ENCODE data around the gene RECQL5. TPM values are rescaled to one million over a fixed set of nuclear protein-coding genes. Genes with fewer than 3 reads are reported as not detected.

RECQL5 gene
- polyA plus RNA-seq, 1 of the 3 experiments (the other 2 are of a cell fraction): 25.3 TPM

DNA sequence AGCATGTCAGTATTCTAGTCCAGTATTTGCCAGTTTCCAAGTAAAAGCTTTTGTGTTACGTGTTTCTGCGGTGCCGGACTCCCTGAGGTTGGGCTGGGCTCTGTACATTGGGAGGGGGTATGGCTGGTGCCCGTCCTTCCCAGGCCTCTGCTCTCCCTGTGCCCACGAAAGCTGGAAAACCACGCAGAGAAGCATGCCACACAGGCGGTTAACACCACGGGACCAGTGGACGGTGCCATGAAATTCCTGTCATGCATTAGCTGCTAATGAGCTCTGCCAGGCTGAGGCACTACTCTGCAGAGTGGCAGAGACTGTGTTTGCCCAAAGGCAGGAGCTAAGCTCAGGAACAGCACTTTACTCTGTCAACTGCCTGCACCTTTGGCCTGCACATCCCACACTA is 25.6 kb downstream of the RECQL5 start:
- CTCF ChIA-PET: interaction anchor here (0.7 to 37.9 kb wide), 5 partner anchors 6 to 110 kb away, joined by 3 to 1370 read pairs (median 1189); partner anchors contain the start of genes GALK1 and SMIM5

DNA sequence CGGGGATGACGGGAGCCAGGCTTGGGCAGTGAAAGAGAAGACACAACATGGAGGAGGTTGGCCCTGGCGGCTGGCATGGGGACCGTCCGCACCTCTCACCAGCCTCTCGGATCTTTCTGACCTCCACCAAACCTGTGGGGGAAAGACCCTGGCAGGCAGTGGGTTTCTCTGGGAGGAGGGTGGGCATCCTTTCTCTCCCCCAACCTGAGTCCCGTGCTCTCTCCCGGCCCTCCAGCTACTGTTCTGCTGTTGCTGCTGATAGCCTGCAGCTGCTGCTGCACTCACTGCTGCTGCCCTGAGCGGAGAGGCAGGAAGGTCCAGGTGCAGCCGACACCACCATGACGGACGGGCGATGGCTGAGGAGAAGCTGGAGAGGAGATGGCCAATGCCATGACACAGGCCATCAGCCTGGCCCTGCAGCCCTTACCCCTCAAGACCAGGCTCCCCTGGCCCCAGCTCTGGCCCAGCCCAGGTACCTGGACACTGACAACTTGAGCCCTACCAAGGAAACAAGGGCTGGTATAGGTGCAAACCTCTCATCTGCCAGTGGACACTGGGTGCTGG is 26.3 kb downstream of the RECQL5 start:
- no peak overlapping the region for H3K27ac ChIP-seq (ENCODE audit: low read depth in 2 of 2, low read length in 1 of 2)
- no peak overlapping the region for H3K9ac ChIP-seq
- H3K4me1 ChIP-seq (ENCODE audit: control insufficient read depth in 1 of 2, insufficient read depth in 2 of 2, low read depth in 1 of 2, low read length in 1 of 2): no peaks in the 10 kb centered on the region; a peak in 1 of 4 replicates
- H3K36me3 ChIP-seq (replicated peaks in 1 of 2; ENCODE audit: control insufficient read depth in 1 of 2, insufficient read depth in 2 of 2, low read length in 1 of 2): peaks cover 0 to 52% of the 10 kb centered on the region in 2 experiments
- WGBS (ENCODE audit: low lambda C conversion rate): 95% methylated on average over 11 of the region's 13 CpGs
- H3K9me2 ChIP-seq: no peaks in the 10 kb centered on the region
- no peak for DNase-seq
- POLR2A ChIA-PET: no interaction called here
- TF ChIP-seq JUND (IDR thresholded peaks at IDR 0.05) (no peak), MXI1 (IDR thresholded peaks at IDR 0.05; ENCODE audit: low read depth, low read length) (no peak), RFX5 (IDR thresholded peaks at IDR 0.05; ENCODE audit: low read length) (no peak), SMC3 (IDR thresholded peaks at IDR 0.05; ENCODE audit: low read depth, low read length) (no peak), POLR2AphosphoS5 (IDR thresholded peaks at IDR 0.05; ENCODE audit: low read depth, low read length) (no peak), EZH2phosphoT487 (IDR thresholded peaks at IDR 0.05; ENCODE audit: borderline replicate concordance, low read depth) (no peak), TAF1 (IDR thresholded peaks at IDR 0.05; ENCODE audit: borderline replicate concordance, low read depth, low read length) (no peak)
- TF ChIP-seq, protein P1, sequence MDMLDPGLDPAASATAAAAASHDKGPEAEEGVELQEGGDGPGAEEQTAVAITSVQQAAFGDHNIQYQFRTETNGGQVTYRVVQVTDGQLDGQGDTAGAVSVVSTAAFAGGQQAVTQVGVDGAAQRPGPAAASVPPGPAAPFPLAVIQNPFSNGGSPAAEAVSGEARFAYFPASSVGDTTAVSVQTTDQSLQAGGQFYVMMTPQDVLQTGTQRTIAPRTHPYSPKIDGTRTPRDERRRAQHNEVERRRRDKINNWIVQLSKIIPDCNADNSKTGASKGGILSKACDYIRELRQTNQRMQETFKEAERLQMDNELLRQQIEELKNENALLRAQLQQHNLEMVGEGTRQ (IDR thresholded peaks at IDR 0.05; ENCODE audit: borderline replicate concordance, low read depth, low read length): no peak
- TF ChIP-seq, protein P2, sequence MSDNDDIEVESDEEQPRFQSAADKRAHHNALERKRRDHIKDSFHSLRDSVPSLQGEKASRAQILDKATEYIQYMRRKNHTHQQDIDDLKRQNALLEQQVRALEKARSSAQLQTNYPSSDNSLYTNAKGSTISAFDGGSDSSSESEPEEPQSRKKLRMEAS (IDR thresholded peaks at IDR 0.05; ENCODE audit: low read depth): no peak
- no peaks in the 10 kb centered on the region for H4K20me1 ChIP-seq (ENCODE audit: insufficient read depth)
- no peaks in the 10 kb centered on the region for H3F3A ChIP-seq (replicated peaks; ENCODE audit: insufficient read depth)
- no peaks in the 10 kb centered on the region for H3K79me2 ChIP-seq (ENCODE audit: insufficient read depth)
- CTCF ChIA-PET: interaction anchor here (0.7 to 37.9 kb wide), 4 partner anchors 7 to 110 kb away, joined by 3 to 1370 read pairs (median 1189); partner anchors contain the start of genes GALK1 and SMIM5
- no peak overlapping the region for H3K4me2 ChIP-seq
- no peaks in the 10 kb centered on the region for H3K9me3 ChIP-seq
- H3K27me3 ChIP-seq (ENCODE audit: insufficient read depth): no peaks in the 10 kb centered on the region
- H2AFZ ChIP-seq (ENCODE audit: low read depth): no peak overlapping the region
- no peak overlapping the region for H3K4me3 ChIP-seq (ENCODE audit: low read depth in 2 of 2, low read length in 1 of 2)

More for the DNA sequence above, 25.6 kb downstream of the RECQL5 start:
- no peaks in the 10 kb centered on the region for H4K20me1 ChIP-seq (ENCODE audit: insufficient read depth)
- H3K36me3 ChIP-seq (replicated peaks in 1 of 2; ENCODE audit: control insufficient read depth in 1 of 2, insufficient read depth in 2 of 2, low read length in 1 of 2): peaks cover 0 to 53% of the 10 kb centered on the region in 2 experiments
- no peak overlapping the region for H3K4me3 ChIP-seq (ENCODE audit: low read depth in 2 of 2, low read length in 1 of 2)
- no peaks in the 10 kb centered on the region for H3K27me3 ChIP-seq (ENCODE audit: insufficient read depth)
- H2AFZ ChIP-seq (ENCODE audit: low read depth): no peak overlapping the region
- H3K9me3 ChIP-seq: no peaks in the 10 kb centered on the region
- H3F3A ChIP-seq (replicated peaks; ENCODE audit: insufficient read depth): no peaks in the 10 kb centered on the region
- TF ChIP-seq, protein P1 (IDR thresholded peaks at IDR 0.05; ENCODE audit: borderline replicate concordance, low read depth, low read length): no peak
- TF ChIP-seq EP300 (IDR thresholded peaks at IDR 0.05; ENCODE audit: borderline replicate concordance in 1 of 2, low read depth in 1 of 2, low read length in 1 of 2) (no peak), RAD21 (IDR thresholded peaks at IDR 0.05; ENCODE audit: low read length) (no peak), MXI1 (IDR thresholded peaks at IDR 0.05; ENCODE audit: low read depth, low read length) (no peak), GATA2 (CRISPR knock-in tag; IDR thresholded peaks at IDR 0.05) (no peak), NRF1 (IDR thresholded peaks at IDR 0.05; ENCODE audit: low read depth, low read length) (no peak), NFIC (IDR thresholded peaks at IDR 0.05; ENCODE audit: borderline replicate concordance) (no peak), EZH2phosphoT487 (IDR thresholded peaks at IDR 0.05; ENCODE audit: borderline replicate concordance, low read depth) (no peak), YY1 (IDR thresholded peaks at IDR 0.05; ENCODE audit: low read depth) (no peak), FOSL2 (IDR thresholded peaks at IDR 0.05; ENCODE audit: borderline replicate concordance, low read depth) (no peak), TEAD4 (IDR thresholded peaks at IDR 0.05; ENCODE audit: borderline replicate concordance, insufficient read depth) (no peak), SIN3A (IDR thresholded peaks at IDR 0.05; ENCODE audit: borderline replicate concordance, low read depth, low read length) (no peak), RXRA (IDR thresholded peaks at IDR 0.05; ENCODE audit: borderline replicate concordance, low read depth) (no peak), FOXJ3 (CRISPR knock-in tag; IDR thresholded peaks at IDR 0.05) (no peak), RCOR1 (IDR thresholded peaks at IDR 0.05; ENCODE audit: low read length) (no peak), CHD2 (IDR thresholded peaks at IDR 0.05; ENCODE audit: low read length, partially characterized antibody) (no peak), FOXM1 (IDR thresholded peaks at IDR 0.05; ENCODE audit: low read depth) (no peak)
- TF ChIP-seq, protein P3, sequence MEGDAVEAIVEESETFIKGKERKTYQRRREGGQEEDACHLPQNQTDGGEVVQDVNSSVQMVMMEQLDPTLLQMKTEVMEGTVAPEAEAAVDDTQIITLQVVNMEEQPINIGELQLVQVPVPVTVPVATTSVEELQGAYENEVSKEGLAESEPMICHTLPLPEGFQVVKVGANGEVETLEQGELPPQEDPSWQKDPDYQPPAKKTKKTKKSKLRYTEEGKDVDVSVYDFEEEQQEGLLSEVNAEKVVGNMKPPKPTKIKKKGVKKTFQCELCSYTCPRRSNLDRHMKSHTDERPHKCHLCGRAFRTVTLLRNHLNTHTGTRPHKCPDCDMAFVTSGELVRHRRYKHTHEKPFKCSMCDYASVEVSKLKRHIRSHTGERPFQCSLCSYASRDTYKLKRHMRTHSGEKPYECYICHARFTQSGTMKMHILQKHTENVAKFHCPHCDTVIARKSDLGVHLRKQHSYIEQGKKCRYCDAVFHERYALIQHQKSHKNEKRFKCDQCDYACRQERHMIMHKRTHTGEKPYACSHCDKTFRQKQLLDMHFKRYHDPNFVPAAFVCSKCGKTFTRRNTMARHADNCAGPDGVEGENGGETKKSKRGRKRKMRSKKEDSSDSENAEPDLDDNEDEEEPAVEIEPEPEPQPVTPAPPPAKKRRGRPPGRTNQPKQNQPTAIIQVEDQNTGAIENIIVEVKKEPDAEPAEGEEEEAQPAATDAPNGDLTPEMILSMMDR (IDR thresholded peaks at IDR 0.05): no peak
- TF ChIP-seq, protein P2 (IDR thresholded peaks at IDR 0.05; ENCODE audit: low read depth): no peak
- no peak overlapping the region for H3K4me2 ChIP-seq
- POLR2A ChIA-PET: interaction anchor here (0.6 kb wide), 1 partner anchor 21 kb away, joined by 3 read pairs; no protein-coding TSS in a partner anchor
- H3K27ac ChIP-seq (ENCODE audit: low read depth in 2 of 2, low read length in 1 of 2): no peak overlapping the region
- no peaks in the 10 kb centered on the region; a peak in 1 of 4 replicates for H3K4me1 ChIP-seq (ENCODE audit: control insufficient read depth in 1 of 2, insufficient read depth in 2 of 2, low read depth in 1 of 2, low read length in 1 of 2)
- H3K9me2 ChIP-seq: no peaks in the 10 kb centered on the region
- WGBS (ENCODE audit: low lambda C conversion rate): 95% methylated on average over 9 of the region's 9 CpGs
- no peak for DNase-seq
- H3K9ac ChIP-seq: no peak overlapping the region
- no peaks in the 10 kb centered on the region for H3K79me2 ChIP-seq (ENCODE audit: insufficient read depth)
